Measurements from ENCODE around the gene PPP1R1B.

- TF ChIP-seq CTCF (conservative IDR thresholded peaks at IDR 0.05; ENCODE audit: low read depth, low read length), result no peak
- no peak for TF ChIP-seq POLR2A (IDR thresholded peaks at IDR 0.05; ENCODE audit: low read depth, low read length)
- no peak for TF ChIP-seq SMC3 (IDR thresholded peaks at IDR 0.05; ENCODE audit: low read depth, low read length)
- no peak for TF ChIP-seq USF2 (IDR thresholded peaks at IDR 0.05; ENCODE audit: low read depth, low read length)
- TF ChIP-seq RAD21 (IDR thresholded peaks at IDR 0.05; ENCODE audit: low read length), result no peak
- TF ChIP-seq FOS (IDR thresholded peaks at IDR 0.05; ENCODE audit: low read depth, low read length), result no peak
- TF ChIP-seq NFE2L2 (IDR thresholded peaks at IDR 0.05; ENCODE audit: low read depth, low read length), result no peak
- no peak for TF ChIP-seq RCOR1 (IDR thresholded peaks at IDR 0.05; ENCODE audit: insufficient replicate concordance, low read length)
- TF ChIP-seq RFX5 (IDR thresholded peaks at IDR 0.05; ENCODE audit: low read depth, low read length), result no peak
- no peak for TF ChIP-seq ELK1 (IDR thresholded peaks at IDR 0.05; ENCODE audit: borderline replicate concordance, low read depth, low read length)
- no peak for TF ChIP-seq CEBPB (IDR thresholded peaks at IDR 0.05; ENCODE audit: low read depth, low read length)
- TF ChIP-seq BHLHE40 (IDR thresholded peaks at IDR 0.05; ENCODE audit: low read depth, low read length), result no peak
- TF ChIP-seq MAFK (IDR thresholded peaks at IDR 0.05; ENCODE audit: low read depth, low read length), result no peak
Observed at GRCh38 chr17:39578272-39578671, 48.5 kb upstream of the PPP1R1B start.
